Progenitor cell of endocrine pancreas (in vitro differentiated cells): Measurements from ENCODE around the gene WDFY4. TPM values are rescaled to one million over a fixed set of nuclear protein-coding genes. Genes with fewer than 3 reads are reported as not detected.

ENCODE experiments used
- DNase-seq: peaks from one replicate; pipeline ENCODE4 v3.0.0; 2021; ENCODE audit warnings: low spot score; ENCODE audit not compliant: unreplicated experiment
- H3K27ac Mint-ChIP-seq: 2 replicates; pipeline ENCODE4 v1.8.0; 2021; ENCODE audit warnings: mild to moderate bottlenecking, moderate library complexity, mixed read lengths
- H3K27me3 Mint-ChIP-seq: 2 replicates; pipeline ENCODE4 v1.8.0; 2021; ENCODE audit warnings: mixed read lengths
- H3K36me3 Mint-ChIP-seq: 2 replicates; pipeline ENCODE4 v1.8.0; 2022; ENCODE audit warnings: mixed read lengths; ENCODE audit not compliant: insufficient read depth
- H3K4me1 Mint-ChIP-seq: 2 replicates; pipeline ENCODE4 v1.8.0; 2021; ENCODE audit warnings: low read depth, mixed read lengths
- H3K4me3 Mint-ChIP-seq: 2 replicates; pipeline ENCODE4 v1.8.0; 2021; ENCODE audit warnings: low read depth, mild to moderate bottlenecking, moderate library complexity, mixed read lengths
- H3K9me3 Mint-ChIP-seq: 2 replicates; pipeline ENCODE4 v1.8.0; 2021; ENCODE audit warnings: low read depth, mixed read lengths
- CTCF ChIP-seq: fragments of 200-600 bp; sonication (generic); IDR thresholded peaks from one replicate; pipeline ENCODE4 v1.5.0; 2021; ENCODE audit warnings: antibody characterized with exemption, mild to moderate bottlenecking; ENCODE audit not compliant: unreplicated experiment
- total RNA-seq: library from RNA; stranded (reverse); gene quantifications from 2 replicates; pipeline ENCODE4 v1.2.1, GENCODE V29; 2021

Gene WDFY4
- total RNA-seq, 1 donor from 2014 or later, result 0.07 TPM

DNA sequence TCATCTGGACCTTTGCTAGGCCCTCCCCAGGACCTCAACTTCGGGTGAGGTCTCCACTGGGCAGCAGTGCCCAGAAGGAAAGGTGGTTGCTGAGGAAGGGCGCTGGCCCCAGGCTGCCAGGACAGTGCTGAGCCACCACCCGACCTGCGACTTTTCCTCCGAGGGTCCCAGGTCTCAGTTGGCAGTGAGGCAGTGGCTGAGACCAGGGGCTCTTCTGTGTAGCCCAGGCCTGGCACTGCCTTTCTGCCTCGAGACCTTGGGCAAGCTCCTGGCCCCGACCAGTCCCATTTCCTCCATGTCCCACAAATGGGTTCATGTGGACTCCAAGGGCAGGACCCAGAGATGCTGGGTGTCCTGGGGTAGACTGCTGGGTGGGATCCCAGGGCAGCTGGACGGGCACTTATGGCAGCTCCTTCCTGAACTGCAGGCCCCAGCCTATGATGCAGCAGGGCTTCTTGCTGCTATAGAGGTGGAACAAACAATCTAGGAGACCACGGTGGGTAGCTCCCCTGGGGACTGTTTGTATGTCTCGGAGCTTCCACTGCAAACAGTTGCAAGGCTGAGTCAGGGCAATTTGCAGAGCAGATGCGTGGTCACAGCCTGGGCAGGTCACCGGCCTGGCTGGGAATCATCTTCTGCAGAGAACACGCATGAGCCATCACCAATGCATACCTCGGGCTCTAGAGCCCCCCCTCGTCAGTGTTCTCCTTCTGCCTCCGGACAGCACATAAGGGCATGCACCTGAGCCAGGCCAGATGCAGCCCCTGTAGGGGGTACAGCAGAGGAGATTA is 272.9 kb downstream of the WDFY4 start:
- Mint-ChIP-seq H3K4me1 (no peaks in the 10 kb centered on the region), H3K4me3 (no peak overlapping the region), H3K9me3 (no peaks in the 10 kb centered on the region), H3K27me3 (peaks cover 25% of the 10 kb centered on the region), H3K36me3 (no peaks in the 10 kb centered on the region), H3K27ac (no peak overlapping the region)
- no peak for TF ChIP-seq CTCF
- no peak for DNase-seq

GRCh38 chr10:48958598-48959190 is 274.0 kb downstream of the WDFY4 start:
- H3K4me3 Mint-ChIP-seq, result no peak overlapping the region
- H3K9me3 Mint-ChIP-seq, result no peaks in the 10 kb centered on the region
- H3K27ac Mint-ChIP-seq, result no peak overlapping the region
- DNase-seq, result no peak
- no peaks in the 10 kb centered on the region for H3K36me3 Mint-ChIP-seq
- no peaks in the 10 kb centered on the region for H3K4me1 Mint-ChIP-seq
- no peak for TF ChIP-seq CTCF
- peaks cover 18% of the 10 kb centered on the region for H3K27me3 Mint-ChIP-seq

DNA sequence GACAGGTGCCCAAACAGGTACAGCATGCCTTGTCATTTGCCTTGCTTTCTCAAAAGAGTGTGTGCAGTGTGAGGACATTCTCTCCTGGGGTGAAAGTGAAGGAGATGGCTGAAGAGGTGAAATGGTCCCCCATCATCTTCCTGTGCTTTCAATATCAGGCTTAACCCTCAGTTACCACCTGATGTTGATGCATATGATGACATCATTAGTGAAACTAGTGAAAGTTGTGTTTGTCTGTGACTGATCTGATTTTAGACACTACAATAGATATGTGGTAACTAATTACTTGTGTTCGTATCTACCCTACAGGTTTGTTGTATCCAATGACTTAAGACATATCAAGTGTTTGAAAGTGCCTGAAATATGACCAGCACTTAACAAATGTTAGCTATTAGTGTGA is 279.4 kb downstream of the WDFY4 start:
- DNase-seq, result no peak
- TF ChIP-seq CTCF, result no peak
- Mint-ChIP-seq H3K4me1 (no peaks in the 10 kb centered on the region), H3K27me3 (peaks cover 17% of the 10 kb centered on the region), H3K36me3 (no peaks in the 10 kb centered on the region), H3K9me3 (no peaks in the 10 kb centered on the region), H3K27ac (no peak overlapping the region), H3K4me3 (no peak overlapping the region)

GRCh38 chr10:48965460-48965859 is 280.8 kb downstream of the WDFY4 start:
- no peaks in the 10 kb centered on the region for H3K36me3 Mint-ChIP-seq
- DNase-seq, result no peak
- no peak for TF ChIP-seq CTCF
- no peak overlapping the region for H3K4me3 Mint-ChIP-seq
- H3K27ac Mint-ChIP-seq, result no peak overlapping the region
- no peaks in the 10 kb centered on the region for H3K9me3 Mint-ChIP-seq
- H3K27me3 Mint-ChIP-seq, result peaks cover 17% of the 10 kb centered on the region
- no peaks in the 10 kb centered on the region for H3K4me1 Mint-ChIP-seq

DNA sequence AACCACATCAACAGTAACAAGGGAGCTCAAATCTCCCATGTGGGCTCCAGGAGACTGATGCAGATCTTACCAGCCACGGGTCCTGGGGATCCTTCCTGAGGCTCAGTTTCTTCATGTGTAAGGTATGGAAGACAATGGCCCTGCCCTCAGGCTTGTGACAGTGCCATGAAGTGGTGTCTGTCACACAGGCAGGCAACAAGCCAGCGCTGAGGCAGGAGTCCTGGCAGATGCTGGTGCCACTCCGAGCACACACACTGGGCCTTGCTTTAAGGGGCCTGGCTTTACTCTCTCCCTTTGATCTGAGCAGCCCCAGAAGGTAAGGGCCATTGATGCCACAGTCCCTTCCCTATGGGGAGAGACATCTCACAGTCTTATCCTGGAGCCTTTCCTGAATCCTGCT is 283.4 kb downstream of the WDFY4 start:
- H3K27ac Mint-ChIP-seq, result no peak overlapping the region
- peaks cover 12% of the 10 kb centered on the region for H3K27me3 Mint-ChIP-seq
- H3K9me3 Mint-ChIP-seq, result no peaks in the 10 kb centered on the region
- H3K4me3 Mint-ChIP-seq, result no peak overlapping the region
- H3K4me1 Mint-ChIP-seq, result no peaks in the 10 kb centered on the region
- no peak for TF ChIP-seq CTCF
- H3K36me3 Mint-ChIP-seq, result no peaks in the 10 kb centered on the region
- DNase-seq, result no peak
